HG02588 (cell line): ENCODE measurements around the gene CHD6.

Source experiments
- ATAC-seq: cut with Tn5 transposase; IDR thresholded peaks from one replicate; pipeline ENCODE4 v1.9.1; 2021; ENCODE audit warnings: mild to moderate bottlenecking, moderate library complexity; ENCODE audit not compliant: unreplicated experiment

The CHD6 gene

DNA sequence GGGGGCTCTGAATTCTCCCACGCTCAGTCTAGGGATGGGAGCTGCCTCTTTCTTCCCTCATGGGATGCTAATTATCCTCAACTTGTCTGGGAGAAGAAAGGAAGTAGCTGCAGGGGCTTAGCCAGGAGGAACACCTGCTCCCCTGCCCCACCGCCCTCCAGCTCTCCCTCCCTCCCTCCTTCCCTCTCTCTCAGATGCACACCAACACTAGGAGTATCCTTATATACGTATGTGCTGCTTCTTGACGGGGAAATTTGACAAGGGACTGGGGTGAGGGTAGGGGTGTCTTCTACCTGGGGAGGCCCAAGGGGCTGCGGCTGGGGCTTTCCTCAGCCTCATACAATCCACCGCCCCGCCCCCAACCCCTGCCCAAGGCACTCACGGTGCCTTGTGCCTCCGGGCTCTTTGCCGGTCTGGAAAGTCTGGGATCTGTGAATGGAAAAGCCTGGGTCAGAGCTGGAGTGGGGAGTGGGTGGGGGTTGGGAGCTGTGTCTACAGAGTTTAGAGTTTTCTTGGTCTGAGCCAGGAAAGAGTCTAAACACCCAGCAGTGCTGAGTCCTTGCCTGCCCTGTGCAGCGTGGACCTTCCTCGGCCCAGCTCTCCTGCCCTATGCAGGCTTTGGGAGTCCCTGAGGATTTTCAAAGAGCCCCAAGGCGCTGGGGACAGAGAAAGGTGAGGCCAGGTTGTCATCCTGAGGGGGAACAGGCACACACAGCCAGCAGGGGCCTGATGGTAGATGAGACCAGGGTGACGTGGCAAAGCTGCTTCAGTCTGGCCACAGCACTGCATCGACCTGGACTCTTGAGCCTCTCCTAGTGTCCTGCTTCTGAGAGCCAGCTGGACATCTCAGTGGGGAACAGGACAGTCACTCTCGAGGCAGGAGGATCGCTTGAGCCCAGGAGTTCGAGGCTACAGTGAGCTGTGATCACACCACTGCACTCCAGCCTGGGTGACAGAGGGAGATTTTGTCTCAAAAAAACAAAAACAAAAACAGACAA is 222.2 kb downstream of the CHD6 start:
- ATAC-seq = no peak

- ATAC-seq = no peak
Measured at GRCh38 chr20:41394931-41395666, 223.1 kb downstream of the CHD6 start.

GRCh38 chr20:41394081-41394480 is 224.1 kb downstream of the CHD6 start:
- no peak for ATAC-seq

GRCh38 chr20:41393705-41394066 is 224.5 kb downstream of the CHD6 start:
- ATAC-seq = no peak

DNA sequence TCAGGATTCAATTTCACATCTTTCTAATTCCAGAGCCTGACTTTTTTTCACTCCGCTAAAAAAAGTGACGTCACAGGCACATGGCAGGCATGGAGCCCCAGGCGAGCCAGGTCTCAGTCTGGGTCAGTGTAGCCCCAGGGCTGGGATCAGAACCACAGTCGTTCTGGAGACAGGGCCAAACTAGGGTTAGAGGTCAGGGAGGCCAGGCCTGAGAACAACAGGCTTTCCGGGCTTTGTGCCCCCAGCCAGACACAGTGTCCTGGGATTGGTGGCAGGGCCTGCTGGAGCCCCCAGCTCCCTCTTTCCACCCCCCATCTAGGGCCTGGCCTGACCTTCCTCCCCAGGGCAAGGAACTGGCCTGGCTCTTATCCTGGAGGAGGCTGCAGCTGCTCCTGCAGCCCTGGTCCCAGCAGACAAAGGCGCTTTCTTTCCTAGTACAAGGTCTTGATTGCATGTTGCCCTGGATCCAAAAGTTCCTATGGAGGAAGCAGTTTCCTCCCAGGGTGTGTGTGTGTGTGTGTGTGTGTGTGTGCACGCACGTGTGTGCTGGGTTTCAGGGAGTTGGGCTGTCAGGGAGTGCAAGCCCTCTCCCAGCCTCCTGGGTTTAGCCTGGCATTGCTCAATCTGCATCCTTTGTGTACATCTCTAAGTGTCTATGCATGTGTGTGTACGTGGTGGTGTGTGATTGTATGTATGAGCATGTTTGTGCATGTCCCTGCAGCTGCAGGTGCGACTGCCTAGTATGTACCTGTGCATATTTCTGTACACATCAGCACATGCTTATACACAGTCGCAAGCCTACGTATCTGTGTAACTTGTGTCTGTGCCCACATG is 225.1 kb downstream of the CHD6 start:
- ATAC-seq = no peak

DNA sequence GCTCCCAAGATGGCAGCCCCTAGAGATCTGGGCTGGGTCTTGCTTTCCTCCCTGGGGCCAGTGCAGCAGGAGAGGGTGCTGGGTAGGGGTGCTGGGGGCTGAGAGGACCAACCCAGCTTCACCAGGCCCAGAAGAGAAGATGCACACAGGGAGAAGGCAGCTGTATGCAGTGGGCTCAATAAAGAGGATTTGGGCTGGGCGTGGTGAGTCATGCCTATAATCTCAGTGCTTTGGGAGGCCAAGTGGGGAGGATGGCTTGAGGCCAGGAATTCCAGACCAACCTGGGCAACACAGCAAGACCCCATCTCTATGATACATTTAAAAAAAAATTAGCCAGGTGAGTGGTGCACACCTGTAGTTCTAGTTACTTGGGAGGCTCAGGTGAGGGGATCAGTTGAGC is 225.9 kb downstream of the CHD6 start:
- no peak for ATAC-seq

GRCh38 chr20:41391587-41392001 is 226.6 kb downstream of the CHD6 start:
- no peak for ATAC-seq

DNA sequence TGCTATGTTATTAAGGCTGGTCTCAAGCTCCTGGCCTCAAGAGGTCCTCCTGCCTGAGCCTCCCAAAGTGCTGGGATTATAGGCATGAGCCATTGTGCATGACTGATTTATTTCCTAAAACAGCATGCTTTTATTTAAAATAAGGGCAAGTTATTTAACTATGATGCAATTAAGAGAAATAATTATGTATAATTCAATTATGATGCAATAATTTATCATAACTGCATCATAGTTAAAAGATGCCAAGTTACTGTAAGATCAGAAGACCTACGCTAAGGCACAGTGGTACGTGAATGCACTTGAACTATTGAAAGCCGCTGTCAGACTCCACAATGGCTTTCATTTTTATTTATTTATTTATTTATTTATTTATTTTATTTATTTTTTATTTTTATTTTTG is 227.3 kb downstream of the CHD6 start:
- no peak for ATAC-seq

DNA sequence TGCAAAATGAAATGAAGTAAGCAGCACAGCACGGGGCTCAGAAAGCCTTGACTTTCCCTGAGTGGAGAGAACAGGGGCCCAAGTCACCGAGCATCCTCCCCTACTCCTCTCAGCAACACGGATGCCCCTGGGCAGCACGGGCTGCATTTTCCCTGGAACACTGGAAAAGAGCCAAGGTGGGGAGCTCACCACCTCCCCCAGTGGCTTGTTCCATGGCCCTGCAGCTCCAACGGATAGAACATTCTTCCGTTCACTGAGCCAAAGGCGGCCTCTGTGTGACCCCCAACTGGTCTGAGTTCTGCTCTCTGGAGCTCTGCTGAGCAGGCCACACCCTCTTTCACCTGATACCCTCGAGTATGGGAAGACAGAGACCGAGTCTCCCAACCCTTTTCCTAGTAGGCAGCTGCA is 230.7 kb downstream of the CHD6 start:
- no peak for ATAC-seq

GRCh38 chr20:41386502-41387427 is 231.4 kb downstream of the CHD6 start:
- no peak for ATAC-seq

GRCh38 chr20:41382791-41383305 is 235.3 kb downstream of the CHD6 start:
- ATAC-seq = no peak

- ATAC-seq = no peak
Measured at GRCh38 chr20:41380551-41381193, 237.5 kb downstream of the CHD6 start.

GRCh38 chr20:41379551-41379950 is 238.6 kb downstream of the CHD6 start:
- no peak for ATAC-seq

GRCh38 chr20:41377275-41377674 is 240.9 kb downstream of the CHD6 start:
- no peak for ATAC-seq

DNA sequence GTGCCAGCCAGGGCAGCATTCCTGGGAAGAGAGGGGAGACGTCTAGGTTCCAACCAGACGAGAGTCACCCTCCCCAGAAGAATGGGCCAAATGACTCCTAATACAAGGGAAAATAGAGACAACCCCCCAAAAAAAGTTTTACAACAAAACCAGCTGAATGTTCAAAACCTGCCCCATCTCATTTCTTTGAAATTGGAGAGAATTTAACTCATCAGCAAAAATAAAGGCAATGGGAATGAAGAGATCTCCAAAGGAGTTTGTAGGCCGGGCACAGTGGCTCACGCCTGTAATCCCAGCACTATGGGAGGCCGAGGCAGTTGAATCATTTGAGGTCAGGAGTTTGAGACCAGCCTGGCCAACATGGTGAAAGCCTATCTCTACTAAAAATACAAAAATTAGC is 241.8 kb downstream of the CHD6 start:
- ATAC-seq = no peak

DNA sequence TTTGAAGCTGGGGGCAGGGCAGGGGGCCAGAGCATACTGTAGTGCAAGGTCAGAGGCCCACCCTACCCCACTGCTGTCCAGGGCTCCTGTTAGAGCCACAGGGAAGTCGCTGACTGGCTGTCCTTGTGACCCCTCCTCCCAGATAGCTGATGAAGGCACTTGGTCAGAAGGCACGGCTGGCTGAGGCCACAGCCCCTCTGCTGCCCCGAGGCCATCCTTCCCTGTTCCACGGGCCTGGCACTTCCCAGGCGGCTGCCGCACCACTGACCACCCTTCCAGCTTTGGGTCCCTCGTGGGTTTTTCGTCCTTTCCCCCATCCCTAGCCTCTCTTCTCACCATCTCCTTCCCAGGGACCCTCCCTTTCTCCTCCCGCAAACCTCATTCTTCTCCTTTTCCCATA is 242.3 kb downstream of the CHD6 start:
- no peak for ATAC-seq

- no peak for ATAC-seq
Measured at GRCh38 chr20:41373931-41374920, 244.0 kb downstream of the CHD6 start.

- ATAC-seq = no peak
Measured at GRCh38 chr20:41373251-41373783, 244.9 kb downstream of the CHD6 start.
